HG03354 (cell line): ENCODE measurements around the gene LRRC8B.
"Not testable (repeated sequence)": the region's sequence is repeated elsewhere in the genome, so short reads cannot be mapped to it uniquely, and the experiment has no call there.

Experiments used
- ATAC-seq: cut with Tn5 transposase; IDR thresholded peaks from one replicate; pipeline ENCODE4 v1.9.1; 2021; ENCODE audit warnings: mild to moderate bottlenecking; ENCODE audit not compliant: unreplicated experiment, poor library complexity, severe bottlenecking

Gene LRRC8B

GRCh38 chr1:89524369-89525168 lies at the start of gene LRRC8B:
TSS of gene LRRC8B (plus strand) at chr1:89524829. CDS start at chr1:89582651, 57,822 bp downstream.
- peak; percentile 85 for ATAC-seq

GRCh38 chr1:89475269-89475668 lies 49.4 kb upstream of the LRRC8B start:
- no peak for ATAC-seq

- ATAC-seq, result no peak
These were observed 48.6 kb upstream of the LRRC8B start for GRCh38 chr1:89476072-89476471.

GRCh38 chr1:89483010-89483756 lies 41.4 kb upstream of the LRRC8B start:
- ATAC-seq, result peak; percentile 70

- no peak for ATAC-seq
These were observed 40.9 kb upstream of the LRRC8B start for GRCh38 chr1:89483757-89484077.

- no peak for ATAC-seq
These were observed 40.3 kb upstream of the LRRC8B start for GRCh38 chr1:89484092-89485038.

GRCh38 chr1:89487972-89488371 lies 36.7 kb upstream of the LRRC8B start:
- ATAC-seq, result peak; percentile 68

- ATAC-seq, result no peak
These were observed 35.4 kb upstream of the LRRC8B start for GRCh38 chr1:89489047-89489729.

GRCh38 chr1:89490389-89490788 lies 34.2 kb upstream of the LRRC8B start:
- no peak for ATAC-seq

GRCh38 chr1:89499320-89499719 lies 25.3 kb upstream of the LRRC8B start:
- ATAC-seq, result no peak

- ATAC-seq, result no peak
These were observed 22.6 kb upstream of the LRRC8B start for GRCh38 chr1:89502042-89502441.

GRCh38 chr1:89502895-89503294 lies 21.7 kb upstream of the LRRC8B start:
- ATAC-seq, result no peak

GRCh38 chr1:89503690-89504089 lies 20.9 kb upstream of the LRRC8B start:
- no peak for ATAC-seq

- not testable (repeated sequence) for ATAC-seq
These were observed 14.6 kb upstream of the LRRC8B start for GRCh38 chr1:89510061-89510460.

GRCh38 chr1:89512996-89513720 lies 11.5 kb upstream of the LRRC8B start:
- no peak for ATAC-seq

GRCh38 chr1:89516055-89516454 lies 8.6 kb upstream of the LRRC8B start:
- no peak for ATAC-seq

GRCh38 chr1:89518221-89518631 lies 6.4 kb upstream of the LRRC8B start:
- ATAC-seq, result no peak

- peak; percentile 52 for ATAC-seq
These were observed 4.8 kb upstream of the LRRC8B start for GRCh38 chr1:89519779-89520358.

GRCh38 chr1:89521977-89522376 lies 2.7 kb upstream of the LRRC8B start:
- not testable (repeated sequence) for ATAC-seq
